Panc1 (cell line): ENCODE data around the gene ABCB8. TPM values are rescaled to one million over a fixed set of nuclear protein-coding genes. Genes with fewer than 3 reads are reported as not detected.
"Not testable (repeated sequence)": the region's sequence is repeated elsewhere in the genome, so short reads cannot be mapped to it uniquely, and the experiment has no call there.

Experiments
- ATAC-seq: fragments of 200-7000 bp; cut with Tn5 transposase; 2 replicates; pipeline ENCODE4 v1.9.1; 2020; ENCODE audit warnings: mild to moderate bottlenecking, moderate library complexity
- BruUV-seq: library from RNA; stranded (reverse); fragments of 400-500 nt; replicated peaks from 2 replicates; lab custom pipeline; 2021; lab: Mats Ljungman, UMichigan
- CTCF ChIA-PET: fragments of 300-600 bp; sonication (Branson Sonifier 250); formaldehyde crosslinking; loops from one replicate; lab custom pipeline; 2022; ENCODE audit warnings: antibody characterized with exemption; lab: Charles Lee
- POLR2A ChIA-PET: fragments of 300-600 bp; sonication (Branson Sonifier 250); formaldehyde crosslinking; loops from one replicate; lab custom pipeline; 2022; ENCODE audit warnings: antibody characterized with exemption; lab: Charles Lee
- DNase-seq: peaks from one replicate; pipeline ENCODE4 v3.0.0-alpha.2; 2010; ENCODE audit warnings: low read depth, low spot score
- H3K27ac ChIP-seq: 2 replicates; pipeline ENCODE4 v1.5.1; 2011; ENCODE audit warnings: mild to moderate bottlenecking, low read length, inconsistent platforms
- H3K27me3 ChIP-seq: fragments of 200-500 bp; sonication (Bioruptor generic); 2 replicates; pipeline ENCODE4 v1.6.0; 2014; ENCODE audit warnings: low read length, inconsistent platforms; ENCODE audit not compliant: control insufficient read depth, insufficient read depth
- H3K36me3 ChIP-seq: fragments of 200-500 bp; sonication (Bioruptor generic); 2 replicates; pipeline ENCODE4 v1.5.1; 2014; ENCODE audit warnings: inconsistent platforms, mild to moderate bottlenecking, low read length, moderate library complexity; ENCODE audit not compliant: control insufficient read depth, insufficient read depth
- H3K4me1 ChIP-seq: 2 replicates; pipeline ENCODE4 v1.5.1; 2011; ENCODE audit warnings: inconsistent platforms, mild to moderate bottlenecking, low read length, moderate library complexity; ENCODE audit not compliant: control insufficient read depth, insufficient read depth
- H3K4me3 ChIP-seq, 2 experiments: 2 replicates each; pipeline ENCODE4 v1.5.1; 2011 to 2012; ENCODE audit warnings: low read depth in 2 of 2, low read length in 2 of 2, mild to moderate bottlenecking in 2 of 2, inconsistent platforms in 1 of 2, moderate library complexity in 1 of 2
- H3K9me3 ChIP-seq: fragments of 200-500 bp; sonication (Bioruptor generic); 2 replicates; pipeline ENCODE4 v1.5.1; 2014; ENCODE audit warnings: low read depth, mild to moderate bottlenecking, inconsistent platforms, low read length, moderate library complexity; ENCODE audit not compliant: control insufficient read depth, insufficient read depth
- POLR2AphosphoS5 ChIP-seq: IDR thresholded peaks from 2 replicates; pipeline ENCODE4 v1.6.1; 2012; ENCODE audit warnings: mild to moderate bottlenecking, low read depth, low read length, moderate library complexity
- REST ChIP-seq, 2 experiments: IDR thresholded peaks; 2 replicates each; pipeline ENCODE4 v1.6.1; 2011 to 2012; ENCODE audit warnings: low read depth in 2 of 2, control low read depth in 1 of 2, low read length in 1 of 2, mild to moderate bottlenecking in 1 of 2, moderate library complexity in 1 of 2; ENCODE audit not compliant: insufficient read depth in 1 of 2
- SIN3A ChIP-seq: IDR thresholded peaks from 2 replicates; pipeline ENCODE4 v1.6.1; 2012; ENCODE audit warnings: low read depth, mild to moderate bottlenecking, low read length, moderate library complexity, borderline replicate concordance; ENCODE audit not compliant: insufficient read depth
- TCF7L2 ChIP-seq: IDR thresholded peaks from 2 replicates; pipeline ENCODE4 v1.6.1; 2011; ENCODE audit warnings: mild to moderate bottlenecking, low read depth, low read length, inconsistent platforms
- in situ Hi-C: cut with HindIII; loops from 2 replicates; pipeline ENCODE4 v1.10.0; 2016; ENCODE audit warnings: low sequenced_read_pairs, low pct_unique_long_range_greater_than_20kb
- intact Hi-C: fragments of 100-400 bp; cut with micrococcal nuclease; formaldehyde crosslinking; loops from one replicate; pipeline ENCODE4 v1.10.0; 2022; ENCODE audit not compliant: unreplicated experiment
- total RNA-seq: library from RNA; stranded (reverse); gene quantifications from one replicate; pipeline ENCODE4 v1.2.1, GENCODE V29; 2021; ENCODE audit not compliant: unreplicated experiment
- TF ChIP-seq, protein P1 (sequence below): fragments of 450-650 bp; IDR thresholded peaks from 2 replicates; pipeline ENCODE4 v1.5.1; 2017; ENCODE audit warnings: mild to moderate bottlenecking

The ABCB8 gene
- total RNA-seq, 1 experiment from 2014 or later, result 49.8 TPM

DNA sequence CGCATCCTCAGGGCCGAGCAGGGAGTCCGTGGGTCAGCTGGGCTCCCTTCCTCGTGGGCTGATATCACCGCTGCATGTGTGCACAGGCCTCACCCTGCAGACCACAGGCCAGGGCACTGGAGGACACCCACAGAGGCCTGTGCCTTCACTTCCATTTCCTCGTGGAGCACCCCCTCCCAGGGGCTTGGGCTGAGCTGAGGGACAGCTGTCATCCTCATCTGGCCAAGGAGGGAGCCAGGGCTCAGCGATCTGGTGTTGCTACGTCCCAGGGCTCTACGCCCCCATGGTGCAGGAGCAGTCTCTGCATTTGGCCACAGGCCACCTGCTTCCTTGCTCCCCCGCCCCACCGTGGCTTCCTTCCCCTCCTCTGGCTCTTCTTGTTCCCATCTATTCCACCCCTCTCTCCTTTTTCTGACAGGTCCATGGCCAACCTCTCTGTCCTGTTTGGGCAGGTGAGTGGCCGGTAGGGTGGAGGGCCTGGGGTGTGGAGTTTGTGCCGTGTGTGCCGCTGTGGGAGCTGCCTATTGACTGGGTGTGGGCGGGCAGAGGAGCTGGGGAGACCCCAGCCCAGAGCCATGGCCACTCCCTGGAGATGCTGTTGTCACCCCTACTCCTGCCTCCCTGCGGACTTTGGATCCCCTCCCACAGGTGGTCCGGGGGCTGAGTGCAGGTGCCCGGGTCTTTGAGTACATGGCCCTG lies 11.7 kb downstream of the ABCB8 start:
- Histone ChIP-seq H3K27ac (no peak overlapping the region), H3K27me3 (no peaks in the 10 kb centered on the region), H3K4me3 (no peak overlapping the region), H3K36me3 (no peaks in the 10 kb centered on the region), H3K9me3 (no peaks in the 10 kb centered on the region), H3K4me1 (peaks cover 15% of the 10 kb centered on the region)
- ChIA-PET CTCF (no interaction called here), POLR2A (interaction anchor here (1.0 kb wide), 1 partner anchor 12 kb away, joined by 3 read pairs; the partner anchor contains the start of gene ABCB8)
- TF ChIP-seq TCF7L2 (no peak), SIN3A (no peak), POLR2AphosphoS5 (no peak), REST (IDR thresholded peaks at IDR 0.05; ENCODE audit: insufficient read depth in 1 of 2, low read depth in 2 of 2, low read length in 1 of 2) (no peak)
- TF ChIP-seq, protein P1, sequence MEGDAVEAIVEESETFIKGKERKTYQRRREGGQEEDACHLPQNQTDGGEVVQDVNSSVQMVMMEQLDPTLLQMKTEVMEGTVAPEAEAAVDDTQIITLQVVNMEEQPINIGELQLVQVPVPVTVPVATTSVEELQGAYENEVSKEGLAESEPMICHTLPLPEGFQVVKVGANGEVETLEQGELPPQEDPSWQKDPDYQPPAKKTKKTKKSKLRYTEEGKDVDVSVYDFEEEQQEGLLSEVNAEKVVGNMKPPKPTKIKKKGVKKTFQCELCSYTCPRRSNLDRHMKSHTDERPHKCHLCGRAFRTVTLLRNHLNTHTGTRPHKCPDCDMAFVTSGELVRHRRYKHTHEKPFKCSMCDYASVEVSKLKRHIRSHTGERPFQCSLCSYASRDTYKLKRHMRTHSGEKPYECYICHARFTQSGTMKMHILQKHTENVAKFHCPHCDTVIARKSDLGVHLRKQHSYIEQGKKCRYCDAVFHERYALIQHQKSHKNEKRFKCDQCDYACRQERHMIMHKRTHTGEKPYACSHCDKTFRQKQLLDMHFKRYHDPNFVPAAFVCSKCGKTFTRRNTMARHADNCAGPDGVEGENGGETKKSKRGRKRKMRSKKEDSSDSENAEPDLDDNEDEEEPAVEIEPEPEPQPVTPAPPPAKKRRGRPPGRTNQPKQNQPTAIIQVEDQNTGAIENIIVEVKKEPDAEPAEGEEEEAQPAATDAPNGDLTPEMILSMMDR, result no peak
- no peak for DNase-seq
- BruUV-seq, result no TSS peak
- intact Hi-C loops, result no loop called here
- in situ Hi-C loops, result no loop called here
- ATAC-seq, result peak; percentile 26

GRCh38 chr7:151040616-151041375 lies 12.5 kb downstream of the ABCB8 start:
- peaks cover 15% of the 10 kb centered on the region for H3K4me1 ChIP-seq
- H3K27ac ChIP-seq, result no peak overlapping the region
- no peaks in the 10 kb centered on the region for H3K36me3 ChIP-seq
- ATAC-seq (no peak), DNase-seq (no peak)
- TF ChIP-seq POLR2AphosphoS5 (no peak), SIN3A (no peak), REST (IDR thresholded peaks at IDR 0.05; ENCODE audit: insufficient read depth in 1 of 2, low read depth in 2 of 2, low read length in 1 of 2) (no peak)
- in situ Hi-C loops (no loop called here), intact Hi-C loops (no loop called here)
- BruUV-seq, result no TSS peak
- H3K4me3 ChIP-seq, result no peak overlapping the region
- H3K9me3 ChIP-seq, result no peaks in the 10 kb centered on the region
- ChIA-PET CTCF (no interaction called here), POLR2A (interaction anchor here (1.0 kb wide), 1 partner anchor 13 kb away, joined by 3 read pairs; the partner anchor contains the start of gene ABCB8)
- no peaks in the 10 kb centered on the region for H3K27me3 ChIP-seq

GRCh38 chr7:151043449-151043848 lies 15.2 kb downstream of the ABCB8 start:
- in situ Hi-C loops, H3K36me3 ChIP-seq, ATAC-seq, intact Hi-C loops, CTCF ChIA-PET, BruUV-seq, H3K9me3 ChIP-seq, POLR2A ChIA-PET, H3K27me3 ChIP-seq, H3K27ac ChIP-seq, DNase-seq, H3K4me3 ChIP-seq: not testable (repeated sequence)
- peaks cover 14% of the 10 kb centered on the region for H3K4me1 ChIP-seq
